Adrenal gland (tissue), 19 donors: ENCODE results near the gene LMBR1L. TPM values are rescaled to one million over a fixed set of nuclear protein-coding genes. Genes with fewer than 3 reads are reported as not detected.

Experiments
- DNase-seq, 7 donors: peaks; one replicate each; pipeline ENCODE4 v3.0.0-alpha.2; 2019 to 2020
- H3K27ac ChIP-seq, 5 donors: fragments of 200-600 bp; sonication (generic) in 4 of 5; 1 replicate in 3 of 5; 2 replicates in 2 of 5; pipeline versions ENCODE4 v1.5.1 to v1.8.0; 2016 to 2020; ENCODE audit warnings: mild to moderate bottlenecking in 1 of 5
- H3K27me3 ChIP-seq: fragments of 200-600 bp; 2 replicates; pipeline ENCODE4 v1.8.0; 2021
- H3K36me3 ChIP-seq, 2 donors: fragments of 200-600 bp; replicated peaks in 1 of 2; 1 replicate in 1 of 2; 2 replicates in 1 of 2; pipeline versions ENCODE4 v1.5.1 to v1.8.0; 2018 to 2022
- H3K4me1 ChIP-seq, 2 donors: fragments of 200-600 bp; replicated peaks in 1 of 2; 1 replicate in 1 of 2; 2 replicates in 1 of 2; pipeline versions ENCODE4 v1.5.1 to v1.8.0; 2018 to 2021
- H3K4me3 ChIP-seq, 4 donors: fragments of 200-600 bp; sonication (generic) in 3 of 4; one replicate each; pipeline ENCODE4 v1.5.1; 2016 to 2018
- H3K9me3 ChIP-seq, 3 donors: fragments of 200-600 bp; sonication (generic) in 1 of 3; replicated peaks in 1 of 3; 1 replicate in 2 of 3; 2 replicates in 1 of 3; pipeline versions ENCODE4 v1.5.1 to v1.8.0; 2016 to 2021
- CTCF ChIP-seq, 6 experiments: fragments of 450-650 bp in 4 of 6; fragments of 200-600 bp in 2 of 6; sonication (generic) in 1 of 6; IDR thresholded peaks; 1 replicate in 5 of 6; 2 replicates in 1 of 6; pipeline versions ENCODE4 v1.5.1 to v1.8.0; 2016 to 2021; ENCODE audit warnings: antibody characterized with exemption in 6 of 6, mild to moderate bottlenecking in 2 of 6, moderate library complexity in 1 of 6
- POLR2A ChIP-seq, 2 donors: fragments of 450-650 bp; IDR thresholded peaks; one replicate each; pipeline ENCODE4 v1.6.1; 2017; ENCODE audit warnings: antibody characterized with exemption in 2 of 2, mild to moderate bottlenecking in 2 of 2, moderate library complexity in 1 of 2
- WGBS, 4 donors: extraction: QIAGEN DNeasy Blood & Tissue Kit in 2 of 4; methylation state at CpG; one replicate each; pipeline versions ENCODE4 v1.1.5 to v1.1.7; 2013 to 2017; 5-methylcytosine and 5-hydroxymethylcytosine counted together
- intact Hi-C, 2 donors: fragments of 100-400 bp; cut with DNase I; formaldehyde crosslinking; loops; one replicate each; pipeline versions ENCODE4 v1.14.1 to v1.15.0; 2022 to 2023
- long read RNA-seq, 10 donors: library from polyadenylated mRNA in 3 of 10; unstranded in 2 of 10; stranded (forward) in 1 of 10; transcript quantifications; one replicate each; pipeline ENCODE4 v2.0.0 and lab custom pipeline, GENCODE V29; 2021 to 2026
- polyA plus RNA-seq, 3 donors: library from polyadenylated mRNA; stranded (reverse); fragments of 200-250 nt in 2 of 3; fragments of 350-450 nt in 1 of 3; fragmentation: Illumina TruSeq in 1 of 3; extraction: RNeasy Lipid Tissue Mini Kit (QIAGEN cat#74804) in 1 of 3; gene quantifications; one replicate each; pipeline ENCODE4 v1.2.3, GENCODE V29; 2013 to 2014
- total RNA-seq, 9 donors: library from RNA; depleted of rRNA in 4 of 9; stranded (reverse); fragments of >200 nt in 4 of 9; fragments of 120-200 nt in 1 of 9; fragmentation: NEBNext Ultra II Directional in 1 of 9; extraction: Animal tissue kit (Norgen Biotek cat#: 25700) in 1 of 9; gene quantifications; one replicate each; pipeline versions ENCODE4 v1.1.0 to v1.2.4, GENCODE V29; 2013 to 2023
- donor health status: healthy with polysubstance abuse.
- donor health status: Bipolar disorder and iron deficiency.
- donor health status: DM: yes; HTN: yes; CAD: no.
- donor health status: DM: no; HTN: no; CAD: no.
- donor health status: DM: no; HTN: no; CAD: no.
- donor health status: DM: yes; HTN: yes; CAD: no.

Gene LMBR1L
- total RNA-seq: 100 to 1,000 TPM in 1 of 9 donors, 10 to 100 TPM in 8; 20.6 to 103 (median 74.5) TPM
- polyA plus RNA-seq: 100 to 1,000 TPM in 2 of 3 donors, 10 to 100 TPM in 1; 30.3 to 136 (median 121) TPM
- long read RNA-seq, donor 1, transcript LMBR1L-201 (17 exons, 2,934 nt): major isoform, 17 of 44 reads
- long read RNA-seq, donor 1, partial matches to known transcripts: 22 of 44 reads
- long read RNA-seq, donor 1, other reads (novel, unspliced or antisense): 0 of 44 reads
- long read RNA-seq, donor 2, transcript LMBR1L-221 (2 exons, 874 nt): major isoform, 10 of 32 reads
- long read RNA-seq, donor 2, transcript LMBR1L-201 (17 exons, 2,934 nt): minor isoform, 5 of 32 reads
- long read RNA-seq, donor 2, partial matches to known transcripts: 16 of 32 reads
- long read RNA-seq, donor 2, other reads (novel, unspliced or antisense): 0 of 32 reads
- long read RNA-seq, donor 3, transcript LMBR1L-201 (17 exons, 2,934 nt): major isoform, 14 of 16 reads
- long read RNA-seq, donor 3, partial matches to known transcripts: 0 of 16 reads
- long read RNA-seq, donor 3, other reads (novel, unspliced or antisense): 0 of 16 reads
- long read RNA-seq, donor 4, partial matches to known transcripts: 1 of 7 reads
- long read RNA-seq, donor 4, other reads (novel, unspliced or antisense): 5 of 7 reads
- long read RNA-seq, donor 5, transcript LMBR1L-201 (17 exons, 2,934 nt): major isoform, 36 of 89 reads
- long read RNA-seq, donor 5, partial matches to known transcripts: 2 of 89 reads
- long read RNA-seq, donor 5, other reads (novel, unspliced or antisense): 51 of 89 reads
- long read RNA-seq, donor 6, partial matches to known transcripts: 1 of 7 reads
- long read RNA-seq, donor 6, other reads (novel, unspliced or antisense): 5 of 7 reads
- long read RNA-seq, donor 7, transcript LMBR1L-201 (17 exons, 2,934 nt): major isoform, 5 of 18 reads
- long read RNA-seq, donor 7, partial matches to known transcripts: 8 of 18 reads
- long read RNA-seq, donor 7, other reads (novel, unspliced or antisense): 0 of 18 reads
- long read RNA-seq, donor 8, transcript LMBR1L-201 (17 exons, 2,934 nt): major isoform, 12 of 44 reads
- long read RNA-seq, donor 8, transcript LMBR1L-220 (4 exons, 472 nt): minor isoform, 5 of 44 reads
- long read RNA-seq, donor 8, transcript LMBR1L-221 (2 exons, 874 nt): minor isoform, 8 of 44 reads
- long read RNA-seq, donor 8, partial matches to known transcripts: 18 of 44 reads
- long read RNA-seq, donor 8, other reads (novel, unspliced or antisense): 0 of 44 reads
- long read RNA-seq, donor 9, transcript LMBR1L-221 (2 exons, 874 nt): minor isoform, 8 of 19 reads
- long read RNA-seq, donor 9, transcript LMBR1L-201 (17 exons, 2,934 nt): major isoform, 10 of 19 reads
- long read RNA-seq, donor 9, partial matches to known transcripts: 0 of 19 reads
- long read RNA-seq, donor 9, other reads (novel, unspliced or antisense): 0 of 19 reads
- long read RNA-seq, donor 10, transcript LMBR1L-201 (17 exons, 2,934 nt): major isoform, 6 of 16 reads
- long read RNA-seq, donor 10, partial matches to known transcripts: 8 of 16 reads
- long read RNA-seq, donor 10, other reads (novel, unspliced or antisense): 0 of 16 reads

- intact Hi-C loops: no loop called here
- Histone ChIP-seq H3K27me3 (no peaks in the 10 kb centered on the region), H3K36me3 (peaks cover 0 to 13% of the 10 kb centered on the region in 2 donors), H3K9me3 (no peaks in the 10 kb centered on the region), H3K27ac (peak within 1 kb of the TSS; percentile 42 to 97 (median 97)), H3K4me1 (peaks cover 25 to 43% of the 10 kb centered on the region in 2 donors), H3K4me3 (peak within 1 kb of the TSS; percentile 9 to 93 (median 82))
- DNase-seq: peak; percentile 96 to 99 (median 98)
- TF ChIP-seq POLR2A (IDR thresholded peaks at IDR 0.05) (peak; percentile 75 to 92), CTCF (IDR thresholded peaks at IDR 0.05) (peak; percentile 13 to 68 (median 48))
- 0 to 1% (median 0%) methylated on average over 1 to 43 of the region's 43 CpGs for WGBS, 4 donors
These were observed at the start of gene LMBR1L for GRCh38 chr12:49110464-49111155. Gene LMBR1L (minus strand): TSS chr12:49110847. CDS start chr12:49110555, 292 bp downstream.

GRCh38 chr12:49160399-49160798, 49.8 kb upstream of the LMBR1L start:
- no peaks in the 10 kb centered on the region for H3K4me1 ChIP-seq
- no peaks in the 10 kb centered on the region for H3K36me3 ChIP-seq
- TF ChIP-seq CTCF (IDR thresholded peaks at IDR 0.05) (no peak), POLR2A (IDR thresholded peaks at IDR 0.05) (no peak)
- H3K27ac ChIP-seq: no peak overlapping the region
- no peak overlapping the region for H3K4me3 ChIP-seq
- H3K9me3 ChIP-seq: no peaks in the 10 kb centered on the region
- DNase-seq: no peak
- H3K27me3 ChIP-seq: no peaks in the 10 kb centered on the region
- intact Hi-C loops: no loop called here
- WGBS, 4 donors: 72 to 83% (median 76%) methylated on average over 2 of the region's 2 CpGs

- WGBS, 4 donors: 69 to 74% (median 70%) methylated on average over 3 of the region's 3 CpGs
- no peaks in the 10 kb centered on the region for H3K27me3 ChIP-seq
- no peak for DNase-seq
- no peak overlapping the region for H3K27ac ChIP-seq
- no peak for TF ChIP-seq CTCF (IDR thresholded peaks at IDR 0.05)
- TF ChIP-seq POLR2A (IDR thresholded peaks at IDR 0.05): no peak
- no peaks in the 10 kb centered on the region for H3K9me3 ChIP-seq
- intact Hi-C loops: no loop called here
- H3K36me3 ChIP-seq: no peaks in the 10 kb centered on the region
- no peaks in the 10 kb centered on the region for H3K4me1 ChIP-seq
- H3K4me3 ChIP-seq: no peak overlapping the region
These were observed 43.6 kb upstream of the LMBR1L start for GRCh38 chr12:49154221-49154620.
